CD4-positive, alpha-beta T cell (primary cell): Measurements from ENCODE around the gene TPO. TPM values are rescaled to one million over a fixed set of nuclear protein-coding genes. Genes with fewer than 3 reads are reported as not detected.
A peak's percentile ranks its signal among the peaks of the same experiment; 100 is the strongest.

Source experiments
- ATAC-seq: fragments of 200-7000 bp; cut with Tn5 transposase; one replicate; pipeline ENCODE4 v1.10.0; 2022; ENCODE audit warnings: mild to moderate bottlenecking; ENCODE audit not compliant: poor library complexity
- CTCF ChIA-PET: fragments of 350-600 bp; sonication (Branson Sonifier 250); formaldehyde crosslinking; loops from one replicate; lab custom pipeline; 2021; ENCODE audit warnings: antibody characterized with exemption, inconsistent platforms; lab: Charles Lee
- POLR2A ChIA-PET: fragments of 350-600 bp; sonication (Branson Sonifier 250); formaldehyde crosslinking; loops from one replicate; lab custom pipeline; 2021; ENCODE audit warnings: antibody characterized with exemption, inconsistent platforms; lab: Charles Lee
- DNase-seq, 14 experiments: peaks; one replicate each; pipeline ENCODE4 v3.0.0-alpha.2; 2013 to 2020; ENCODE audit warnings: mixed read lengths in 2 of 14
- H3K27ac ChIP-seq, 2 donors: one replicate each; pipeline versions ENCODE4 v1.5.1 to v1.7.0; 2013; ENCODE audit warnings: low read length in 2 of 2, low read depth in 1 of 2, mild to moderate bottlenecking in 1 of 2
- H3K27me3 ChIP-seq, 2 experiments: 1 replicate in 1 of 2; 2 replicates in 1 of 2; pipeline versions ENCODE4 v1.6.1 to v1.7.0; 2013; ENCODE audit warnings: low read length in 2 of 2, control low read depth in 1 of 2, mild to moderate bottlenecking in 1 of 2, moderate library complexity in 1 of 2; ENCODE audit not compliant: insufficient read depth in 2 of 2, control insufficient read depth in 1 of 2
- H3K36me3 ChIP-seq: one replicate; pipeline ENCODE4 v1.6.1; 2013; ENCODE audit warnings: low read length, control low read depth; ENCODE audit not compliant: insufficient read depth
- H3K4me1 ChIP-seq: one replicate; pipeline ENCODE4 v1.6.1; 2013; ENCODE audit warnings: low read length, control low read depth; ENCODE audit not compliant: insufficient read depth
- H3K4me3 ChIP-seq: one replicate; pipeline ENCODE4 v1.5.1; 2013; ENCODE audit warnings: mild to moderate bottlenecking, low read length, moderate library complexity
- H3K9me3 ChIP-seq, 2 experiments: 1 replicate in 1 of 2; 2 replicates in 1 of 2; pipeline versions ENCODE4 v1.6.1 to v1.7.0; 2013; ENCODE audit warnings: low read length in 2 of 2, mild to moderate bottlenecking in 2 of 2, control low read depth in 1 of 2, moderate library complexity in 1 of 2; ENCODE audit not compliant: control insufficient read depth in 1 of 2, insufficient read depth in 1 of 2
- H3K27ac Mint-ChIP-seq: one replicate; pipeline ENCODE4 v1.8.0; 2020; ENCODE audit warnings: mixed read lengths
- H3K27me3 Mint-ChIP-seq: one replicate; pipeline ENCODE4 v1.8.0; 2021; ENCODE audit warnings: mixed read lengths
- H3K36me3 Mint-ChIP-seq: one replicate; pipeline ENCODE4 v1.8.0; 2021; ENCODE audit warnings: low read depth, mixed read lengths
- H3K4me1 Mint-ChIP-seq: one replicate; pipeline ENCODE4 v1.8.0; 2021; ENCODE audit warnings: low read depth, mixed read lengths
- H3K4me3 Mint-ChIP-seq: one replicate; pipeline ENCODE4 v1.8.0; 2020; ENCODE audit warnings: mild to moderate bottlenecking, mixed read lengths
- H3K9me3 Mint-ChIP-seq: one replicate; pipeline ENCODE4 v1.8.0; 2020; ENCODE audit warnings: mixed read lengths
- CTCF ChIP-seq: fragments of 200-600 bp; IDR thresholded peaks from one replicate; pipeline ENCODE4 v1.8.0; 2022; ENCODE audit warnings: antibody characterized with exemption, mild to moderate bottlenecking
- intact Hi-C, 2 experiments: fragments of 100-400 bp; cut with DNase I in 1 of 2; cut with micrococcal nuclease in 1 of 2; formaldehyde crosslinking; loops; one replicate each; pipeline versions ENCODE4 v1.15.1 to v1.9.0; 2023 to 2025; cut with DNase I, micrococcal nuclease
- total RNA-seq, 174 experiments: library from RNA in 2 of 174; stranded (reverse) in 2 of 174; gene quantifications; one replicate each; pipeline ENCODE4 v1.2.3 and lab custom pipeline; 2021 to 2026

The TPO gene
- total RNA-seq, 2 experiments from 2014 or later: 0.27 TPM; not detected in 1

GRCh38 chr2:1588051-1588977 is 175.1 kb downstream of the TPO start:
- Mint-ChIP-seq H3K9me3 (no peaks in the 10 kb centered on the region), H3K4me1 (no peaks in the 10 kb centered on the region), H3K4me3 (no peak overlapping the region), H3K27ac (no peak overlapping the region), H3K36me3 (no peaks in the 10 kb centered on the region), H3K27me3 (peaks cover 21% of the 10 kb centered on the region)
- intact Hi-C loops: no loop called here
- TF ChIP-seq CTCF: no peak
- no peak for ATAC-seq
- Histone ChIP-seq H3K27me3 (peaks cover 0 to 15% of the 10 kb centered on the region in 2 experiments), H3K36me3 (no peaks in the 10 kb centered on the region), H3K4me3 (no peak overlapping the region), H3K9me3 (peaks cover 0 to 30% of the 10 kb centered on the region in 2 experiments), H3K27ac (no peak overlapping the region), H3K4me1 (no peaks in the 10 kb centered on the region)
- ChIA-PET POLR2A (no interaction called here), CTCF (no interaction called here)
- DNase-seq: peak in 2 of 14 experiments; percentile 11 to 12

GRCh38 chr2:1588978-1589621 is 175.8 kb downstream of the TPO start:
- CTCF ChIA-PET: no interaction called here
- no peak for DNase-seq

More at GRCh38 chr2:1588978-1589621, 175.8 kb downstream of the TPO start:
- POLR2A ChIA-PET: no interaction called here
- Histone ChIP-seq H3K27me3 (peaks cover 0 to 15% of the 10 kb centered on the region in 2 experiments), H3K4me3 (no peak overlapping the region), H3K36me3 (no peaks in the 10 kb centered on the region), H3K9me3 (peaks cover 0 to 32% of the 10 kb centered on the region in 2 experiments), H3K27ac (no peak overlapping the region), H3K4me1 (no peaks in the 10 kb centered on the region)
- Mint-ChIP-seq H3K4me3 (no peak overlapping the region), H3K4me1 (no peaks in the 10 kb centered on the region), H3K27me3 (peaks cover 21% of the 10 kb centered on the region), H3K36me3 (no peaks in the 10 kb centered on the region), H3K27ac (no peak overlapping the region), H3K9me3 (no peaks in the 10 kb centered on the region)
- no peak for ATAC-seq
- intact Hi-C loops: no loop called here
- TF ChIP-seq CTCF: no peak
